Activated T-helper 9 cell treated with anti-CD3 and anti-CD28 coated beads, Interleukin-2, amount 50 U/mL, for 16 hours (primary cell): Measurements from ENCODE around the gene MAGEA3.
"Not testable (repeated sequence)": the region's sequence is repeated elsewhere in the genome, so short reads cannot be mapped to it uniquely, and the experiment has no call there.

Experiments
- DNase-seq: peaks from one replicate; pipeline ENCODE4 v3.0.0-alpha.2; 2020; ENCODE audit warnings: low read depth

Gene MAGEA3

GRCh38 chrX:152735860-152736511 is 37.4 kb downstream of the MAGEA3 start:
- no peak for DNase-seq

- DNase-seq, result not testable (repeated sequence)
These were observed 37.9 kb downstream of the MAGEA3 start for GRCh38 chrX:152736528-152736927.

- no peak for DNase-seq
These were observed 40.0 kb downstream of the MAGEA3 start for GRCh38 chrX:152738560-152738959.
